Measurements from ENCODE around the gene DAZ1. TPM values are rescaled to one million over a fixed set of nuclear protein-coding genes. Genes with fewer than 3 reads are reported as not detected.
"Not testable (repeated sequence)": the region's sequence is repeated elsewhere in the genome, so short reads cannot be mapped to it uniquely, and the experiment has no call there.

DAZ1 gene
- polyA plus RNA-seq, result not detected
- long read RNA-seq, donor 1, result 0 reads
- long read RNA-seq, donor 2, result 0 reads
- long read RNA-seq, donor 3, result 0 reads
- long read RNA-seq, donor 4, result 0 reads
- long read RNA-seq, donor 5, result 0 reads
- long read RNA-seq, donor 6, result 0 reads
- long read RNA-seq, donor 7, result 0 reads
- long read RNA-seq, donor 8, result 0 reads
- long read RNA-seq, donor 9, result 0 reads
- long read RNA-seq, donor 10, result 0 reads
- long read RNA-seq, donor 11, result 0 reads

DNA sequence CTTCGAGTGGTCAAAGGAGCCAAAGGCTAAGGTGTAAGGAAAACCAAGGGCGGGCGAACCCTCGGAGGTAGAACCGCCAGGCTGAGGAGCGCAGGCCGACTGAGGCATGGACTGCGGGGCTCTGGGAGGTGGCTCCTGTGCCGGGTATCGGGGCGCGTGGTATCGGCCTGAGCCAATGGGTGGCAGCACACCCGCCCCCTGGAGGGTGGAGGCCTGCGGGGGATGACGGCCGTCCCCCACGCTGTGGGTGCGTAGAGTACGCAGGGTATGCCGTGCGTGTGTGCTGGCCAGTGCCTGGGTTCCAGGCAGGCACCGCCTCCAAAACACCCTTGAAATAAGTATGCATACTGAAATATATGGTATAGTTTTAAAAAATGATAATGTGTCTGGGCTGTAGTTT, at the start of gene DAZ1:
Gene DAZ1 (minus strand): TSS at position 101 of the 400 bp plus-strand sequence. CDS start 208 bp downstream, outside the sequence.
- H3K27ac ChIP-seq (ENCODE audit: low read length); H3K4me3 ChIP-seq (ENCODE audit: low read length); H3K4me1 ChIP-seq (ENCODE audit: control insufficient read depth, insufficient read depth, low read length); H3K36me3 ChIP-seq (ENCODE audit: control insufficient read depth, insufficient read depth, low read length); H3K9me3 ChIP-seq (ENCODE audit: control insufficient read depth, low read depth, low read length); H3K27me3 ChIP-seq (ENCODE audit: control insufficient read depth, insufficient read depth, low read length); DNase-seq: not testable (repeated sequence)
- no CpG with 5 or more reads among the region's 23 CpGs for WGBS (ENCODE audit: insufficient coverage, low lambda C conversion rate)

DNA sequence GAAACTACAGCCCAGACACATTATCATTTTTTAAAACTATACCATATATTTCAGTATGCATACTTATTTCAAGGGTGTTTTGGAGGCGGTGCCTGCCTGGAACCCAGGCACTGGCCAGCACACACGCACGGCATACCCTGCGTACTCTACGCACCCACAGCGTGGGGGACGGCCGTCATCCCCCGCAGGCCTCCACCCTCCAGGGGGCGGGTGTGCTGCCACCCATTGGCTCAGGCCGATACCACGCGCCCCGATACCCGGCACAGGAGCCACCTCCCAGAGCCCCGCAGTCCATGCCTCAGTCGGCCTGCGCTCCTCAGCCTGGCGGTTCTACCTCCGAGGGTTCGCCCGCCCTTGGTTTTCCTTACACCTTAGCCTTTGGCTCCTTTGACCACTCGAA, 20.4 kb upstream of the DAZ1 start, which contains the start of gene DAZ2:
Gene DAZ2 (plus strand): TSS at position 301 of the 400 bp plus-strand sequence. CDS start 208 bp downstream, outside the sequence.
- not testable (repeated sequence) for H3K27me3 ChIP-seq (ENCODE audit: control insufficient read depth, insufficient read depth, low read length); H3K9me3 ChIP-seq (ENCODE audit: control insufficient read depth, low read depth, low read length); H3K36me3 ChIP-seq (ENCODE audit: control insufficient read depth, insufficient read depth, low read length); H3K4me1 ChIP-seq (ENCODE audit: control insufficient read depth, insufficient read depth, low read length); H3K27ac ChIP-seq (ENCODE audit: low read length); DNase-seq; H3K4me3 ChIP-seq (ENCODE audit: low read length)
- no CpG with 5 or more reads among the region's 23 CpGs for WGBS (ENCODE audit: insufficient coverage, low lambda C conversion rate)

- not testable (repeated sequence) for H3K27ac ChIP-seq (ENCODE audit: low read length); H3K4me3 ChIP-seq (ENCODE audit: low read length); H3K27me3 ChIP-seq (ENCODE audit: control insufficient read depth, insufficient read depth, low read length); H3K4me1 ChIP-seq (ENCODE audit: control insufficient read depth, insufficient read depth, low read length); H3K9me3 ChIP-seq (ENCODE audit: control insufficient read depth, low read depth, low read length); DNase-seq; H3K36me3 ChIP-seq (ENCODE audit: control insufficient read depth, insufficient read depth, low read length)
- WGBS (ENCODE audit: insufficient coverage, low lambda C conversion rate), result no CpG with 5 or more reads among the region's 4 CpGs
These were observed 11.9 kb upstream of the DAZ1 start for GRCh38 chrY:23210681-23211080.

- H3K9me3 ChIP-seq (ENCODE audit: control insufficient read depth, low read depth, low read length); H3K36me3 ChIP-seq (ENCODE audit: control insufficient read depth, insufficient read depth, low read length); H3K27ac ChIP-seq (ENCODE audit: low read length); H3K27me3 ChIP-seq (ENCODE audit: control insufficient read depth, insufficient read depth, low read length); H3K4me1 ChIP-seq (ENCODE audit: control insufficient read depth, insufficient read depth, low read length); H3K4me3 ChIP-seq (ENCODE audit: low read length); DNase-seq: not testable (repeated sequence)
- WGBS (ENCODE audit: insufficient coverage, low lambda C conversion rate), result no CpG with 5 or more reads among the region's 4 CpGs
These were observed 11.1 kb upstream of the DAZ1 start for GRCh38 chrY:23209802-23210495.

DNA sequence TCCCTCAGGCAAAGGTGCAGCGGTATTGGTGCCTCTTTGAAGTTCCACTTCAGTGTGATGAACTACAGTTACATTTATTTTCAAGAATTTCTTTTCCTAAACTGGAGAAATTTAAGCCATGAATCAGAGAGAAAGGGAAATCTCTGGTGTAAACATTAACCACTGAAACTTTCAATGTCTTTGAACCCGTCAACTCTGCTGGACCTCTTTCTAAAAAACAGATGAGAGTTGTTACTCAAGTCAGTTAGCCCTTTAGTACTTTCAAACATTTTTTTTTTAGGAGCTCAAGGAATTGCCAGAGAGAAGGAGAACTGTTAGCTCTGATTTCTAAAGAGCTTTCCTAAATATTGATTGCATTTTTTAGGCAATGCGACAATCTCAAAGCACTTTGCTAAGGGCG, 8.6 kb upstream of the DAZ1 start:
- no CpG with 5 or more reads among the region's 4 CpGs for WGBS (ENCODE audit: insufficient coverage, low lambda C conversion rate)
- H3K4me3 ChIP-seq (ENCODE audit: low read length); DNase-seq; H3K36me3 ChIP-seq (ENCODE audit: control insufficient read depth, insufficient read depth, low read length); H3K27me3 ChIP-seq (ENCODE audit: control insufficient read depth, insufficient read depth, low read length); H3K27ac ChIP-seq (ENCODE audit: low read length); H3K9me3 ChIP-seq (ENCODE audit: control insufficient read depth, low read depth, low read length); H3K4me1 ChIP-seq (ENCODE audit: control insufficient read depth, insufficient read depth, low read length): not testable (repeated sequence)

Other genes starting within 250 kb of the DAZ1 start
- gene BPY2, start 214.7 kb downstream of the DAZ1 start, polyA plus RNA-seq, result not detected
- gene DAZ2, start 20.5 kb upstream of the DAZ1 start, polyA plus RNA-seq, result not detected